ENCODE data around the gene TNNC2. TPM values are rescaled to one million over a fixed set of nuclear protein-coding genes. Genes with fewer than 3 reads are reported as not detected.

Gene TNNC2
- total and polyA plus RNA-seq, 2 of the 13 experiments (the other 11 are each of a cell fraction or from before 2014, with no cell fraction given), result 1.8 to 4.7 TPM

DNA sequence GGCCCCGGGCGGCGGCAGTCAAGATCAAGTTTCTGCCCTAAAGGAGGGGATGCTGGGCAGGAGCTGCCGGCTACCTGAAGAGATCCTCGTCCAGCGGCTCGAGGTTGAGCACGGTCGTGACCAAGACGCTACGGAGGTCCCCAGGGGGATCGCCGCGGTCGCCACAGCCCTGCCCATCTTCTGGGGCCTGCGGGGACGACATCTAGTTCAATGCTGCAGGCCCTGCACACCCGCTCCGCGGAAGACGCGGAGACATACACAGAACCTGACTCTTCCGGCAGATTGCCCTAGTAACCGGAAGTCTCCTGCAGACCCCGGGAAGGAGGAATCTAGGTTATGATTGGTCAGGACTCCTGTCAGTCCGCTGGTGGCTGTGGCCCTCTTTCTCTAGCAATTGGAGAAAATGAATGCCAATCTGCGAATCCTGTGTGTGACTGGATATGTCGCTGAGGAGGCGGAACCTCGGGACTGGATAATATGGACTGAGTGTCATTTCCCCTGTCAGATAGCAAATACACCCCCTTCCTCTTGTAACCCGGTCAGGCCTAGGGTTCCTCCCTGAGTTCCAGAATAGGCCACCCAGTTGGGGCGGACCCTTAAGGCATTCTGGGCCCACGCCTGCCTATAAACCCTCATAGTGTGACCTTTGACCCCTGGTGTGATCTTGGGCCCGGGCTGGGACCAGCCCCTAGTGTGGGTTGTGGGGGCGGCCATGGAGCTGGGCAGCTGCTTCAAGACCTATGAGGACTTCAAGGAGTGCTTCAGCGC is 30.2 kb upstream of the TNNC2 start, which contains the start of the genes ACOT8 and ZSWIM3 (continued):
- TF ChIP-seq, protein P1, sequence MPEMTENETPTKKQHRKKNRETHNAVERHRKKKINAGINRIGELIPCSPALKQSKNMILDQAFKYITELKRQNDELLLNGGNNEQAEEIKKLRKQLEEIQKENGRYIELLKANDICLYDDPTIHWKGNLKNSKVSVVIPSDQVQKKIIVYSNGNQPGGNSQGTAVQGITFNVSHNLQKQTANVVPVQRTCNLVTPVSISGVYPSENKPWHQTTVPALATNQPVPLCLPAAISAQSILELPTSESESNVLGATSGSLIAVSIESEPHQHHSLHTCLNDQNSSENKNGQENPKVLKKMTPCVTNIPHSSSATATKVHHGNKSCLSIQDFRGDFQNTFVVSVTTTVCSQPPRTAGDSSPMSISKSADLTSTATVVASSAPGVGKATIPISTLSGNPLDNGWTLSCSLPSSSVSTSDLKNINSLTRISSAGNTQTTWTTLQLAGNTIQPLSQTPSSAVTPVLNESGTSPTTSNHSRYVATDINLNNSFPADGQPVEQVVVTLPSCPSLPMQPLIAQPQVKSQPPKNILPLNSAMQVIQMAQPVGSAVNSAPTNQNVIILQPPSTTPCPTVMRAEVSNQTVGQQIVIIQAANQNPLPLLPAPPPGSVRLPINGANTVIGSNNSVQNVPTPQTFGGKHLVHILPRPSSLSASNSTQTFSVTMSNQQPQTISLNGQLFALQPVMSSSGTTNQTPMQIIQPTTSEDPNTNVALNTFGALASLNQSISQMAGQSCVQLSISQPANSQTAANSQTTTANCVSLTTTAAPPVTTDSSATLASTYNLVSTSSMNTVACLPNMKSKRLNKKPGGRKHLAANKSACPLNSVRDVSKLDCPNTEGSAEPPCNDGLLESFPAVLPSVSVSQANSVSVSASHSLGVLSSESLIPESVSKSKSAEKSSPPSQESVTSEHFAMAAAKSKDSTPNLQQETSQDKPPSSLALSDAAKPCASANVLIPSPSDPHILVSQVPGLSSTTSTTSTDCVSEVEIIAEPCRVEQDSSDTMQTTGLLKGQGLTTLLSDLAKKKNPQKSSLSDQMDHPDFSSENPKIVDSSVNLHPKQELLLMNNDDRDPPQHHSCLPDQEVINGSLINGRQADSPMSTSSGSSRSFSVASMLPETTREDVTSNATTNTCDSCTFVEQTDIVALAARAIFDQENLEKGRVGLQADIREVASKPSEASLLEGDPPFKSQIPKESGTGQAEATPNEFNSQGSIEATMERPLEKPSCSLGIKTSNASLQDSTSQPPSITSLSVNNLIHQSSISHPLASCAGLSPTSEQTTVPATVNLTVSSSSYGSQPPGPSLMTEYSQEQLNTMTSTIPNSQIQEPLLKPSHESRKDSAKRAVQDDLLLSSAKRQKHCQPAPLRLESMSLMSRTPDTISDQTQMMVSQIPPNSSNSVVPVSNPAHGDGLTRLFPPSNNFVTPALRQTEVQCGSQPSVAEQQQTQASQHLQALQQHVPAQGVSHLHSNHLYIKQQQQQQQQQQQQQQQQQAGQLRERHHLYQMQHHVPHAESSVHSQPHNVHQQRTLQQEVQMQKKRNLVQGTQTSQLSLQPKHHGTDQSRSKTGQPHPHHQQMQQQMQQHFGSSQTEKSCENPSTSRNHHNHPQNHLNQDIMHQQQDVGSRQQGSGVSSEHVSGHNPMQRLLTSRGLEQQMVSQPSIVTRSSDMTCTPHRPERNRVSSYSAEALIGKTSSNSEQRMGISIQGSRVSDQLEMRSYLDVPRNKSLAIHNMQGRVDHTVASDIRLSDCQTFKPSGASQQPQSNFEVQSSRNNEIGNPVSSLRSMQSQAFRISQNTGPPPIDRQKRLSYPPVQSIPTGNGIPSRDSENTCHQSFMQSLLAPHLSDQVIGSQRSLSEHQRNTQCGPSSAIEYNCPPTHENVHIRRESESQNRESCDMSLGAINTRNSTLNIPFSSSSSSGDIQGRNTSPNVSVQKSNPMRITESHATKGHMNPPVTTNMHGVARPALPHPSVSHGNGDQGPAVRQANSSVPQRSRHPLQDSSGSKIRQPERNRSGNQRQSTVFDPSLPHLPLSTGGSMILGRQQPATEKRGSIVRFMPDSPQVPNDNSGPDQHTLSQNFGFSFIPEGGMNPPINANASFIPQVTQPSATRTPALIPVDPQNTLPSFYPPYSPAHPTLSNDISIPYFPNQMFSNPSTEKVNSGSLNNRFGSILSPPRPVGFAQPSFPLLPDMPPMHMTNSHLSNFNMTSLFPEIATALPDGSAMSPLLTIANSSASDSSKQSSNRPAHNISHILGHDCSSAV (CRISPR knock-in tag; IDR thresholded peaks at IDR 0.05; ENCODE audit: borderline replicate concordance), result no peak
- TF ChIP-seq, protein P2, sequence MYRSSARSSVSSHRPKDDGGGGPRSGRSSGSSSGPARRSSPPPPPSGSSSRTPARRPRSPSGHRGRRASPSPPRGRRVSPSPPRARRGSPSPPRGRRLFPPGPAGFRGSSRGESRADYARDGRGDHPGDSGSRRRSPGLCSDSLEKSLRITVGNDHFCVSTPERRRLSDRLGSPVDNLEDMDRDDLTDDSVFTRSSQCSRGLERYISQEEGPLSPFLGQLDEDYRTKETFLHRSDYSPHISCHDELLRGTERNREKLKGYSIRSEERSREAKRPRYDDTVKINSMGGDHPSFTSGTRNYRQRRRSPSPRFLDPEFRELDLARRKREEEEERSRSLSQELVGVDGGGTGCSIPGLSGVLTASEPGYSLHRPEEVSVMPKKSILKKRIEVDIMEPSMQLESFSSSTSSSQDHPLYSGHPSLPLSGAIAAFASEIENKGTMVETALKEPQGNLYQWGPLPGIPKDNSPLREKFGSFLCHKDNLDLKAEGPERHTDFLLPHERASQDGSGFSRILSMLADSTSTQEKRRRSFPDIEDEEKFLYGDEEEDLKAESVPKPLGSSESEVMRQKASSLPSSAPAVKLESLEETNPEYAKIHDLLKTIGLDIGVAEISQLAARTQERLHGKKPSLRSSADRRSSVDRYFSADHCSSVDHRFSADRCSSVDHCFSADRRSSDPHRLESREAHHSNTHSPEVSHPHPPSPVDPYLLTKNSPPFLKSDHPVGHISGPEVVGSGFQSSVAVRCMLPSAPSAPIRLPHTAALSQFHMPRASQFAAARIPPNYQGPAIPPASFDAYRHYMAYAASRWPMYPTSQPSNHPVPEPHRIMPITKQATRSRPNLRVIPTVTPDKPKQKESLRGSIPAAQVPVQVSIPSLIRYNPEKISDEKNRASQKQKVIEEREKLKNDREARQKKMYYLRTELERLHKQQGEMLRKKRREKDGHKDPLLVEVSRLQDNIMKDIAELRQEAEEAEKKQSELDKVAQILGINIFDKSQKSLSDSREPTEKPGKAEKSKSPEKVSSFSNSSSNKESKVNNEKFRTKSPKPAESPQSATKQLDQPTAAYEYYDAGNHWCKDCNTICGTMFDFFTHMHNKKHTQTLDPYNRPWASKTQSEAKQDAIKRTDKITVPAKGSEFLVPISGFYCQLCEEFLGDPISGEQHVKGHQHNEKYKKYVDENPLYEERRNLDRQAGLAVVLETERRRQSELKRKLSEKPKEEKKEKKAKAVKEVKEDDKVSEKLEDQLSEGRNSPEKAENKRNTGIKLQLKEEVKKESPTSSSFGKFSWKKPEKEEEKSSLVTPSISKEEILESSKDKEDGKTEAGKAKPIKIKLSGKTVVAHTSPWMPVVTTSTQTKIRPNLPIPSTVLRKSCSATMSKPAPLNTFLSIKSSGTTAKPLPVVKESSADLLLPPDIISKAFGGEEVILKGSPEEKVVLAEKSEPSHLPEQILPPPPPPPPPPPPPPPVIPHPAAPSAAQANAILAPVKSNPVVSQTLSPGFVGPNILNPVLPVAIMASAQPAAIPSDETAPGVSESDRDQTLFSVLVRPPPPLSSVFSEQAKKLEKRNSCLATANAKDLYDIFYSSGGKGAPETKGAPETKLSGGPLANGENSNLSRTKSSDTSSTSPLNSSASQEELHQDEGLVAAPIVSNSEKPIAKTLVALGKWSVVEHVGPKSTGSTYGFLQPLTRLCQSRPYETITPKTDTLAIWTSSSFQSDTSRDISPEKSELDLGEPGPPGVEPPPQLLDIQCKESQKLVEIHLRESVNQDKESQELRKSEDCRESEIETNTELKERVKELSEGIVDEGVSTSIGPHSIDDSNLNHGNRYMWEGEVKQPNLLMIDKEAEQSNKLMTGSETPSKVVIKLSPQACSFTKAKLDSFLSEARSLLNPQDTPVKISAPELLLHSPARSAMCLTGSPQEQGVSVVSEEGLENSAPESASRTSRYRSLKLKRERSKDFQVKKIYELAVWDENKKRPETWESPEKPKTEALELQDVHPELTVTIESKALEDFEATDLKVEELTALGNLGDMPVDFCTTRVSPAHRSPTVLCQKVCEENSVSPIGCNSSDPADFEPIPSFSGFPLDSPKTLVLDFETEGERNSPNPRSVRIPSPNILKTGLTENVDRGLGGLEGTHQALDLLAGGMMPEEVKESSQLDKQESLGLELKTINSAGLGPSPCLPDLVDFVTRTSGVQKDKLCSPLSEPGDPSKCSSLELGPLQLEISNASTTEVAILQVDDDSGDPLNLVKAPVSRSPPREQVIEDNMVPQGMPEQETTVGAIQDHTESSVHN (CRISPR knock-in tag; IDR thresholded peaks at IDR 0.05), result no peak
- no peak for TF ChIP-seq MTA1 (CRISPR knock-in tag; IDR thresholded peaks at IDR 0.05; ENCODE audit: borderline replicate concordance)
- TF ChIP-seq, protein P3, sequence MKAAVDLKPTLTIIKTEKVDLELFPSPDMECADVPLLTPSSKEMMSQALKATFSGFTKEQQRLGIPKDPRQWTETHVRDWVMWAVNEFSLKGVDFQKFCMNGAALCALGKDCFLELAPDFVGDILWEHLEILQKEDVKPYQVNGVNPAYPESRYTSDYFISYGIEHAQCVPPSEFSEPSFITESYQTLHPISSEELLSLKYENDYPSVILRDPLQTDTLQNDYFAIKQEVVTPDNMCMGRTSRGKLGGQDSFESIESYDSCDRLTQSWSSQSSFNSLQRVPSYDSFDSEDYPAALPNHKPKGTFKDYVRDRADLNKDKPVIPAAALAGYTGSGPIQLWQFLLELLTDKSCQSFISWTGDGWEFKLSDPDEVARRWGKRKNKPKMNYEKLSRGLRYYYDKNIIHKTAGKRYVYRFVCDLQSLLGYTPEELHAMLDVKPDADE (CRISPR knock-in tag; IDR thresholded peaks at IDR 0.05), result no peak; the same call in 1 of the 2 replicates
- no peak for TF ChIP-seq SMARCE1 (IDR thresholded peaks at IDR 0.05; ENCODE audit: borderline replicate concordance)
